A549 (cell line): ENCODE measurements around the gene PRKCE.

Experiments used
- CEBPB ChIP-seq, 2 experiments: fragments of >200 bp in 1 of 2; sonication (Bioruptor Twin) in 1 of 2; formaldehyde crosslinking in 1 of 2; IDR thresholded peaks; 2 replicates each; pipeline ENCODE4 v1.6.1; 2012 to 2016
- EP300 ChIP-seq, 2 experiments: fragments of >200 bp; sonication (Bioruptor Twin); formaldehyde crosslinking; IDR thresholded peaks; 2 replicates in 1 of 2; 3 replicates in 1 of 2; pipeline ENCODE4 v1.6.1; 2016 to 2017
- FOSB ChIP-seq: fragments of 250-450 bp; sonication (Bioruptor Pico); IDR thresholded peaks from 2 replicates; pipeline ENCODE4 v1.5.0; 2020; ENCODE audit warnings: mild to moderate bottlenecking, moderate library complexity
- JUNB ChIP-seq: fragments of >200 bp; sonication (Bioruptor Twin); formaldehyde crosslinking; IDR thresholded peaks from 2 replicates; pipeline ENCODE4 v1.6.1; 2016
- MAZ ChIP-seq: fragments of 150-350 bp; IDR thresholded peaks from 2 replicates; pipeline ENCODE4 v1.6.1; 2014; ENCODE audit warnings: antibody characterized with exemption, low read depth, low read length, borderline replicate concordance
- MYC ChIP-seq: IDR thresholded peaks from 2 replicates; pipeline ENCODE4 v1.6.1; 2012; ENCODE audit warnings: mild to moderate bottlenecking, inconsistent platforms, low read length, improper control_type of control experiment, borderline replicate concordance
- POLR2A ChIP-seq: IDR thresholded peaks from 2 replicates; pipeline ENCODE4 v1.6.1; 2012; ENCODE audit warnings: mild to moderate bottlenecking, low read length
- RFX5 ChIP-seq: fragments of 450-650 bp; IDR thresholded peaks from 2 replicates; pipeline ENCODE4 v1.7.1; 2014; ENCODE audit warnings: antibody characterized with exemption, mild to moderate bottlenecking, moderate library complexity
- ZNF302 ChIP-seq: fragments of 250-450 bp; sonication (Bioruptor Pico); IDR thresholded peaks from 2 replicates; pipeline ENCODE4 v1.9.0; 2021; ENCODE audit warnings: inconsistent platforms, mild to moderate bottlenecking, moderate library complexity
- TF ChIP-seq, protein P1 (sequence below): fragments of >200 bp; sonication (Bioruptor Twin); formaldehyde crosslinking; IDR thresholded peaks from 3 replicates; pipeline ENCODE4 v1.5.1; 2016
- TF ChIP-seq, protein P2 (sequence below): fragments of 200-600 bp; sonication (generic); IDR thresholded peaks from 2 replicates; pipeline ENCODE4 v1.6.1; 2016; ENCODE audit warnings: antibody characterized with exemption, mild to moderate bottlenecking, moderate library complexity
- TF ChIP-seq, protein P3 (sequence below): fragments of 450-650 bp; IDR thresholded peaks from 2 replicates; pipeline ENCODE4 v1.6.1; 2014; ENCODE audit warnings: antibody characterized with exemption

DNA sequence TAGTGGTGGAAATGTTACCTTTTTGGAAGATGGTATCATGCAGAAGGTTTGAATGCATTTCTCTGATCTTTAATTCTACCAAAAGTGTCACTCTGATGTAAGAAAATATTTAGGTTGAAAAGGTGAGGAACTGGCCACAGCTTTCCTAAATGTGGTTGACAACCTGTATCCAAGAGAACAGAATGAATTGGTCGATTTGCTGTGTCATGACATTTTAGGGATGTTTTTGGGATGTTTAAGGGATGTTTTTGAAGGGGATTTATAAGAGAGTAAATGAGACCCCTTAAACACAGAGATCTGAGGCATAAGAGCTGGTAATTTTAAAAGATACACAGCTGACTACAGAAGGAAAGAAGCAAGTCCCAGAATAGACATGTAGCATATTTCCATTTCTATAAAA is 375.0 kb downstream of the PRKCE start:
- TF ChIP-seq, protein P1, sequence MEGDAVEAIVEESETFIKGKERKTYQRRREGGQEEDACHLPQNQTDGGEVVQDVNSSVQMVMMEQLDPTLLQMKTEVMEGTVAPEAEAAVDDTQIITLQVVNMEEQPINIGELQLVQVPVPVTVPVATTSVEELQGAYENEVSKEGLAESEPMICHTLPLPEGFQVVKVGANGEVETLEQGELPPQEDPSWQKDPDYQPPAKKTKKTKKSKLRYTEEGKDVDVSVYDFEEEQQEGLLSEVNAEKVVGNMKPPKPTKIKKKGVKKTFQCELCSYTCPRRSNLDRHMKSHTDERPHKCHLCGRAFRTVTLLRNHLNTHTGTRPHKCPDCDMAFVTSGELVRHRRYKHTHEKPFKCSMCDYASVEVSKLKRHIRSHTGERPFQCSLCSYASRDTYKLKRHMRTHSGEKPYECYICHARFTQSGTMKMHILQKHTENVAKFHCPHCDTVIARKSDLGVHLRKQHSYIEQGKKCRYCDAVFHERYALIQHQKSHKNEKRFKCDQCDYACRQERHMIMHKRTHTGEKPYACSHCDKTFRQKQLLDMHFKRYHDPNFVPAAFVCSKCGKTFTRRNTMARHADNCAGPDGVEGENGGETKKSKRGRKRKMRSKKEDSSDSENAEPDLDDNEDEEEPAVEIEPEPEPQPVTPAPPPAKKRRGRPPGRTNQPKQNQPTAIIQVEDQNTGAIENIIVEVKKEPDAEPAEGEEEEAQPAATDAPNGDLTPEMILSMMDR, result no peak
- TF ChIP-seq EP300 (IDR thresholded peaks at IDR 0.05) (no peak), JUNB (no peak), MYC (no peak), FOSB (no peak), POLR2A (no peak), ZNF302 (CRISPR knock-in tag) (no peak), RFX5 (no peak), CEBPB (IDR thresholded peaks at IDR 0.05) (no peak), MAZ (no peak)
- TF ChIP-seq, protein P2, sequence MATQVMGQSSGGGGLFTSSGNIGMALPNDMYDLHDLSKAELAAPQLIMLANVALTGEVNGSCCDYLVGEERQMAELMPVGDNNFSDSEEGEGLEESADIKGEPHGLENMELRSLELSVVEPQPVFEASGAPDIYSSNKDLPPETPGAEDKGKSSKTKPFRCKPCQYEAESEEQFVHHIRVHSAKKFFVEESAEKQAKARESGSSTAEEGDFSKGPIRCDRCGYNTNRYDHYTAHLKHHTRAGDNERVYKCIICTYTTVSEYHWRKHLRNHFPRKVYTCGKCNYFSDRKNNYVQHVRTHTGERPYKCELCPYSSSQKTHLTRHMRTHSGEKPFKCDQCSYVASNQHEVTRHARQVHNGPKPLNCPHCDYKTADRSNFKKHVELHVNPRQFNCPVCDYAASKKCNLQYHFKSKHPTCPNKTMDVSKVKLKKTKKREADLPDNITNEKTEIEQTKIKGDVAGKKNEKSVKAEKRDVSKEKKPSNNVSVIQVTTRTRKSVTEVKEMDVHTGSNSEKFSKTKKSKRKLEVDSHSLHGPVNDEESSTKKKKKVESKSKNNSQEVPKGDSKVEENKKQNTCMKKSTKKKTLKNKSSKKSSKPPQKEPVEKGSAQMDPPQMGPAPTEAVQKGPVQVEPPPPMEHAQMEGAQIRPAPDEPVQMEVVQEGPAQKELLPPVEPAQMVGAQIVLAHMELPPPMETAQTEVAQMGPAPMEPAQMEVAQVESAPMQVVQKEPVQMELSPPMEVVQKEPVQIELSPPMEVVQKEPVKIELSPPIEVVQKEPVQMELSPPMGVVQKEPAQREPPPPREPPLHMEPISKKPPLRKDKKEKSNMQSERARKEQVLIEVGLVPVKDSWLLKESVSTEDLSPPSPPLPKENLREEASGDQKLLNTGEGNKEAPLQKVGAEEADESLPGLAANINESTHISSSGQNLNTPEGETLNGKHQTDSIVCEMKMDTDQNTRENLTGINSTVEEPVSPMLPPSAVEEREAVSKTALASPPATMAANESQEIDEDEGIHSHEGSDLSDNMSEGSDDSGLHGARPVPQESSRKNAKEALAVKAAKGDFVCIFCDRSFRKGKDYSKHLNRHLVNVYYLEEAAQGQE, result no peak
- TF ChIP-seq, protein P3, sequence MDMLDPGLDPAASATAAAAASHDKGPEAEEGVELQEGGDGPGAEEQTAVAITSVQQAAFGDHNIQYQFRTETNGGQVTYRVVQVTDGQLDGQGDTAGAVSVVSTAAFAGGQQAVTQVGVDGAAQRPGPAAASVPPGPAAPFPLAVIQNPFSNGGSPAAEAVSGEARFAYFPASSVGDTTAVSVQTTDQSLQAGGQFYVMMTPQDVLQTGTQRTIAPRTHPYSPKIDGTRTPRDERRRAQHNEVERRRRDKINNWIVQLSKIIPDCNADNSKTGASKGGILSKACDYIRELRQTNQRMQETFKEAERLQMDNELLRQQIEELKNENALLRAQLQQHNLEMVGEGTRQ, result no peak
